Keratinocyte (primary cell): ENCODE measurements around the gene MYO1C. TPM values are rescaled to one million over a fixed set of nuclear protein-coding genes. Genes with fewer than 3 reads are reported as not detected.

Experiments
- DNase-seq: peaks from one replicate; pipeline ENCODE4 v3.0.0-alpha.2; 2011; ENCODE audit warnings: low read depth, missing footprints, low spot score
- FAIRE-seq: peaks from 2 replicates; lab custom pipeline; 2011; peaks lifted over from hg19 to GRCh38; lab: Jason Lieb, UNC
- H2AFZ ChIP-seq: 2 replicates; pipeline ENCODE4 v1.6.0; 2012; ENCODE audit warnings: low read length, control low read depth, inconsistent platforms; ENCODE audit not compliant: control insufficient read depth
- H3K27ac ChIP-seq: 2 replicates; pipeline ENCODE4 v1.5.1; 2011; ENCODE audit warnings: low read length; ENCODE audit not compliant: control insufficient read depth, insufficient read depth
- H3K27me3 ChIP-seq: 3 replicates; pipeline ENCODE4 v1.6.0; 2011; ENCODE audit warnings: low read length; ENCODE audit not compliant: control insufficient read depth, insufficient read depth; ENCODE audit errors: extremely low read depth
- H3K36me3 ChIP-seq, 2 experiments: 2 replicates in 1 of 2; 3 replicates in 1 of 2; pipeline ENCODE4 v1.5.1; 2011; ENCODE audit warnings: low read length in 2 of 2, mild to moderate bottlenecking in 1 of 2; ENCODE audit not compliant: control insufficient read depth in 2 of 2, insufficient read depth in 2 of 2; ENCODE audit errors: extremely low read depth in 1 of 2
- H3K4me1 ChIP-seq: 3 replicates; pipeline ENCODE4 v1.5.1; 2011; ENCODE audit warnings: low read length; ENCODE audit not compliant: control insufficient read depth, insufficient read depth; ENCODE audit errors: extremely low read depth
- H3K4me2 ChIP-seq: 3 replicates; pipeline ENCODE4 v1.6.0; 2011; ENCODE audit warnings: low read depth, low read length; ENCODE audit not compliant: control insufficient read depth, insufficient read depth; ENCODE audit errors: extremely low read depth
- H3K4me3 ChIP-seq, 3 experiments: fragments of 200-600 bp in 1 of 3; sonication (generic) in 1 of 3; 2 replicates in 2 of 3; 3 replicates in 1 of 3; pipeline ENCODE4 v1.5.1; 2011 to 2016; ENCODE audit warnings: low read length in 3 of 3, mild to moderate bottlenecking in 3 of 3, control low read depth in 2 of 3, inconsistent platforms in 1 of 3, low read depth in 1 of 3, mixed read lengths in 1 of 3, mixed run types in 1 of 3, moderate library complexity in 1 of 3; ENCODE audit not compliant: control insufficient read depth in 2 of 3, insufficient read depth in 2 of 3; ENCODE audit errors: extremely low read depth in 1 of 3
- H3K79me2 ChIP-seq: 2 replicates; pipeline ENCODE4 v1.6.0; 2012; ENCODE audit warnings: low read length; ENCODE audit not compliant: control insufficient read depth, insufficient read depth
- H3K9ac ChIP-seq: 3 replicates; pipeline ENCODE4 v1.6.0; 2011; ENCODE audit warnings: low read length; ENCODE audit not compliant: control insufficient read depth, insufficient read depth; ENCODE audit errors: extremely low read depth
- H3K9me1 ChIP-seq: 3 replicates; pipeline ENCODE4 v1.6.0; 2011; ENCODE audit warnings: low read length; ENCODE audit not compliant: control insufficient read depth, insufficient read depth; ENCODE audit errors: extremely low read depth
- H3K9me3 ChIP-seq: 2 replicates; pipeline ENCODE4 v1.5.1; 2012; ENCODE audit warnings: low read depth, low read length; ENCODE audit not compliant: control insufficient read depth
- H4K20me1 ChIP-seq: 3 replicates; pipeline ENCODE4 v1.6.0; 2011; ENCODE audit warnings: low read length; ENCODE audit not compliant: control insufficient read depth, insufficient read depth; ENCODE audit errors: extremely low read depth
- EZH2 ChIP-seq: IDR thresholded peaks from one replicate; pipeline ENCODE4 v1.6.1; 2012; ENCODE audit warnings: inconsistent platforms, mild to moderate bottlenecking, low read length, moderate library complexity
- dilution Hi-C: fragments of 300-500 bp; cut with MboI; formaldehyde crosslinking; loops from one replicate; pipeline ENCODE4 v1.7.0; 2020; ENCODE audit warnings: low sequenced_read_pairs; ENCODE audit not compliant: extremely low pct_ligation_motif_present
- polyA plus RNA-seq, 5 experiments: library from polyadenylated mRNA; depleted of rRNA in 3 of 5; stranded (reverse) in 3 of 5; stranded (forward) in 1 of 5; unstranded in 1 of 5; fragments of >200 nt; gene quantifications; 1 replicate in 1 of 5; 2 replicates in 3 of 5; 3 replicates in 1 of 5; pipeline versions ENCODE4 v1.2.1 to v1.2.3, GENCODE V29; 2011 to 2012; ENCODE audit warnings: missing spikeins in 2 of 5, low read depth in 1 of 5, low replicate concordance in 1 of 5
- TF ChIP-seq, protein P1 (sequence below), 3 experiments: IDR thresholded peaks in 1 of 3; conservative IDR thresholded peaks in 1 of 3; optimal IDR thresholded peaks in 1 of 3; 2 replicates in 2 of 3; 3 replicates in 1 of 3; pipeline versions ENCODE3 to v1.5.1; 2011; ENCODE audit warnings: low read length in 3 of 3, mild to moderate bottlenecking in 3 of 3, moderate library complexity in 2 of 3, control low read depth in 1 of 3, inconsistent platforms in 1 of 3; ENCODE audit not compliant: insufficient read depth in 2 of 3; ENCODE audit errors: extremely low read depth in 1 of 3

Gene MYO1C
- polyA plus RNA-seq, 1 donor (not counting 4 experiments of a cell fraction or from before 2014, with no cell fraction given), result 101 TPM

DNA sequence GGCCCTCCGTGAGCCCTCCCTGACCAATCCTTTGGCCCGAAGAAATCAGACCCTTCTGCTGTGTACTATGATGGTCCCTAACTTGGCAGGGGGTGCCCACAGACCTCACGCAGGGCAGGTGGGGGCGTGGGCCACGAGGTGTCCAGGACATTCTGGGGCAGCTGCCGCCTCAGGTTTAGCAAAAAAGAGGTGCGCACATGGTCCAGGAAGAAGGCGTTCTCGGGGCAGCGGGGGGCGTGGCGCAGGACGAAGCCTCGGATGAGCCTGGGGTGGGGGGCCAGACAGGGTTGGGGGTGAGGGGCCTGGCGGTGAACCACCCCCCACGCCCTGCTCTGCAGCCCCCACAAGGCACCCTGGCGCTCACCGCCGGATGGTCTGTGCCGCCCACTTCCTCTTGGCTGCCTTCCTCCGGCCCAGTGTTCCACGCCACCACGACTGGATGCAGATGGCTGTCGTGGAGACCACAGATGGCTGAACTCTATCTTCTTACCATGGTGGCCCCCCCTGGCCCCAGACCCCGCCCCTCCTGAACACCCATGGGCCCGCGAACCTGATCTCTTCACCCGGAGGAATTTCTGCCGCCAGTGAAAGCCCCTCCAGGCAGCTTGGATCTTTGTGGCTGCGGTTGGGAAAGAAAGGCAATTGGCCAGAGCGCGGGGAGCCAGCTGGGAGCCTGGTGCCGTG is 22.3 kb downstream of the MYO1C start:
- Histone ChIP-seq H3K27ac (no peak overlapping the region), H3K9ac (no peak overlapping the region), H3K79me2 (no peaks in the 10 kb centered on the region), H3K4me3 (no peak overlapping the region), H2AFZ (no peak overlapping the region), H3K4me2 (no peak overlapping the region), H3K36me3 (peaks cover 39 to 40% of the 10 kb centered on the region in 2 experiments), H3K9me1 (no peaks in the 10 kb centered on the region), H3K9me3 (no peaks in the 10 kb centered on the region), H3K4me1 (no peaks in the 10 kb centered on the region), H4K20me1 (no peaks in the 10 kb centered on the region), H3K27me3 (no peaks in the 10 kb centered on the region)
- TF ChIP-seq, protein P1, sequence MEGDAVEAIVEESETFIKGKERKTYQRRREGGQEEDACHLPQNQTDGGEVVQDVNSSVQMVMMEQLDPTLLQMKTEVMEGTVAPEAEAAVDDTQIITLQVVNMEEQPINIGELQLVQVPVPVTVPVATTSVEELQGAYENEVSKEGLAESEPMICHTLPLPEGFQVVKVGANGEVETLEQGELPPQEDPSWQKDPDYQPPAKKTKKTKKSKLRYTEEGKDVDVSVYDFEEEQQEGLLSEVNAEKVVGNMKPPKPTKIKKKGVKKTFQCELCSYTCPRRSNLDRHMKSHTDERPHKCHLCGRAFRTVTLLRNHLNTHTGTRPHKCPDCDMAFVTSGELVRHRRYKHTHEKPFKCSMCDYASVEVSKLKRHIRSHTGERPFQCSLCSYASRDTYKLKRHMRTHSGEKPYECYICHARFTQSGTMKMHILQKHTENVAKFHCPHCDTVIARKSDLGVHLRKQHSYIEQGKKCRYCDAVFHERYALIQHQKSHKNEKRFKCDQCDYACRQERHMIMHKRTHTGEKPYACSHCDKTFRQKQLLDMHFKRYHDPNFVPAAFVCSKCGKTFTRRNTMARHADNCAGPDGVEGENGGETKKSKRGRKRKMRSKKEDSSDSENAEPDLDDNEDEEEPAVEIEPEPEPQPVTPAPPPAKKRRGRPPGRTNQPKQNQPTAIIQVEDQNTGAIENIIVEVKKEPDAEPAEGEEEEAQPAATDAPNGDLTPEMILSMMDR (optimal IDR thresholded peaks at IDR 0.05 in 1 of 3, IDR thresholded peaks at IDR 0.05 in 1 of 3, conservative IDR thresholded peaks at IDR 0.05 in 1 of 3; ENCODE audit: extremely low read depth in 1 of 3, insufficient read depth in 2 of 3, low read length in 3 of 3), result no peak
- no peak for TF ChIP-seq EZH2
- dilution Hi-C loops, result no loop called here
- FAIRE-seq, result no peak
- no peak for DNase-seq

- H3K4me1 ChIP-seq, result no peaks in the 10 kb centered on the region
- no peaks in the 10 kb centered on the region for H3K27me3 ChIP-seq
- no peak overlapping the region for H3K4me2 ChIP-seq
- dilution Hi-C loops, result no loop called here
- no peak overlapping the region for H2AFZ ChIP-seq
- no peaks in the 10 kb centered on the region for H3K9me3 ChIP-seq
- H3K4me3 ChIP-seq, result no peak overlapping the region
- no peak for DNase-seq
- H4K20me1 ChIP-seq, result no peaks in the 10 kb centered on the region
- no peaks in the 10 kb centered on the region for H3K9me1 ChIP-seq
- H3K27ac ChIP-seq, result no peak overlapping the region
- FAIRE-seq, result no peak
- peaks cover 40 to 44% of the 10 kb centered on the region in 2 experiments for H3K36me3 ChIP-seq
- H3K79me2 ChIP-seq, result no peaks in the 10 kb centered on the region
- TF ChIP-seq, protein P1 (optimal IDR thresholded peaks at IDR 0.05 in 1 of 3, IDR thresholded peaks at IDR 0.05 in 1 of 3, conservative IDR thresholded peaks at IDR 0.05 in 1 of 3; ENCODE audit: extremely low read depth in 1 of 3, insufficient read depth in 2 of 3, low read length in 3 of 3), result no peak
- no peak for TF ChIP-seq EZH2
- no peak overlapping the region for H3K9ac ChIP-seq
Observed at GRCh38 chr17:1469231-1469852, 23.1 kb downstream of the MYO1C start.
